Uterus (tissue), 4 donors: ENCODE measurements around the gene LRRC57. TPM values are rescaled to one million over a fixed set of nuclear protein-coding genes. Genes with fewer than 3 reads are reported as not detected.

ENCODE experiments used
- DNase-seq, 2 donors: peaks; one replicate each; pipeline ENCODE4 v3.0.0-alpha.2; 2019 to 2020
- H3K27ac ChIP-seq, 2 donors: fragments of 200-600 bp; sonication (generic); 1 replicate in 1 of 2; 2 replicates in 1 of 2; pipeline ENCODE4 v1.5.1; 2016 to 2018
- H3K27me3 ChIP-seq, 2 donors: fragments of 200-600 bp; sonication (generic); one replicate each; pipeline ENCODE4 v1.5.1; 2018 to 2019; ENCODE audit warnings: control low read depth in 1 of 2
- H3K36me3 ChIP-seq, 2 donors: fragments of 200-600 bp; sonication (generic); one replicate each; pipeline ENCODE4 v1.5.1; 2019; ENCODE audit warnings: control low read depth in 1 of 2
- H3K4me1 ChIP-seq, 2 donors: fragments of 200-600 bp; sonication (generic); one replicate each; pipeline ENCODE4 v1.5.1; 2018 to 2019; ENCODE audit warnings: control low read depth in 1 of 2
- H3K4me3 ChIP-seq, 2 donors: fragments of 200-600 bp; sonication (generic); 1 replicate in 1 of 2; 2 replicates in 1 of 2; pipeline ENCODE4 v1.5.1; 2018 to 2019; ENCODE audit warnings: mild to moderate bottlenecking in 1 of 2
- H3K9me3 ChIP-seq, 2 donors: fragments of 200-600 bp; sonication (generic); one replicate each; pipeline ENCODE4 v1.5.1; 2019; ENCODE audit warnings: control low read depth in 1 of 2
- CTCF ChIP-seq, 4 experiments: fragments of 200-600 bp in 2 of 4; fragments of 450-650 bp in 2 of 4; sonication (generic) in 2 of 4; IDR thresholded peaks; one replicate each; pipeline ENCODE4 v1.5.1; 2016 to 2019; ENCODE audit warnings: antibody characterized with exemption in 4 of 4, mild to moderate bottlenecking in 2 of 4, moderate library complexity in 1 of 4
- POLR2A ChIP-seq, 2 donors: fragments of 450-650 bp; IDR thresholded peaks; one replicate each; pipeline ENCODE4 v1.6.1; 2016; ENCODE audit warnings: antibody characterized with exemption in 2 of 2, mild to moderate bottlenecking in 1 of 2, moderate library complexity in 1 of 2
- intact Hi-C: fragments of 100-400 bp; cut with DNase I; formaldehyde crosslinking; loops from one replicate; pipeline ENCODE4 v1.15.1; 2023; ENCODE audit warnings: low total_unique reads
- total RNA-seq, 4 donors: library from RNA; depleted of rRNA in 3 of 4; stranded (reverse); fragments of >200 nt in 3 of 4; gene quantifications; one replicate each; pipeline versions ENCODE4 v1.1.0 to v1.2.4, GENCODE V29; 2014 to 2023
- donor health status: DM: yes; HTN: yes; CAD: no.

LRRC57 gene
- total RNA-seq, 4 donors from 2014 or later: 8.7 to 27.1 (median 21.9) TPM

GRCh38 chr15:42549032-42549491 is 469 bp upstream of the LRRC57 start:
- H3K4me3 ChIP-seq: peak overlapping the region; percentile 71 to 77
- peak overlapping the region; percentile 91 to 92 for H3K27ac ChIP-seq
- H3K4me1 ChIP-seq: peaks cover 0 to 7% of the 10 kb centered on the region in 2 donors
- DNase-seq: peak; percentile 25
- no peak for TF ChIP-seq CTCF (IDR thresholded peaks at IDR 0.05)
- TF ChIP-seq POLR2A (IDR thresholded peaks at IDR 0.05): no peak
- intact Hi-C loops: no loop called here
- H3K27me3 ChIP-seq: no peaks in the 10 kb centered on the region
- no peaks in the 10 kb centered on the region for H3K9me3 ChIP-seq
- no peaks in the 10 kb centered on the region for H3K36me3 ChIP-seq

GRCh38 chr15:42547918-42548248 is 710 bp downstream of the LRRC57 start:
- Histone ChIP-seq H3K27me3 (no peaks in the 10 kb centered on the region), H3K4me1 (peaks cover 0 to 7% of the 10 kb centered on the region in 2 donors), H3K4me3 (peak overlapping the region; percentile 71 to 77), H3K9me3 (no peaks in the 10 kb centered on the region), H3K27ac (peak overlapping the region; percentile 91 to 92), H3K36me3 (no peaks in the 10 kb centered on the region)
- intact Hi-C loops: no loop called here
- no peak for TF ChIP-seq CTCF (IDR thresholded peaks at IDR 0.05)
- DNase-seq: no peak

- DNase-seq: no peak
- Histone ChIP-seq H3K36me3 (no peaks in the 10 kb centered on the region), H3K4me1 (peaks cover 0 to 7% of the 10 kb centered on the region in 2 donors), H3K27ac (no peak overlapping the region), H3K4me3 (no peak overlapping the region), H3K9me3 (no peaks in the 10 kb centered on the region), H3K27me3 (no peaks in the 10 kb centered on the region)
- intact Hi-C loops: no loop called here
- TF ChIP-seq POLR2A (IDR thresholded peaks at IDR 0.05) (no peak), CTCF (IDR thresholded peaks at IDR 0.05) (no peak)
These were observed 3.6 kb downstream of the LRRC57 start for GRCh38 chr15:42544853-42545629.

- H3K36me3 ChIP-seq: peaks cover 0 to 2% of the 10 kb centered on the region in 2 donors
- no peaks in the 10 kb centered on the region for H3K4me1 ChIP-seq
- no peaks in the 10 kb centered on the region for H3K9me3 ChIP-seq
- H3K4me3 ChIP-seq: no peak overlapping the region
- intact Hi-C loops: no loop called here
- H3K27me3 ChIP-seq: no peaks in the 10 kb centered on the region
- TF ChIP-seq CTCF (IDR thresholded peaks at IDR 0.05) (no peak), POLR2A (IDR thresholded peaks at IDR 0.05) (no peak)
- no peak overlapping the region for H3K27ac ChIP-seq
- DNase-seq: no peak
These were observed 15.3 kb downstream of the LRRC57 start for GRCh38 chr15:42533246-42533645.

- Histone ChIP-seq H3K27me3 (no peaks in the 10 kb centered on the region), H3K36me3 (peaks cover 0 to 2% of the 10 kb centered on the region in 2 donors), H3K4me1 (no peaks in the 10 kb centered on the region), H3K4me3 (no peak overlapping the region), H3K27ac (no peak overlapping the region), H3K9me3 (no peaks in the 10 kb centered on the region)
- no peak for TF ChIP-seq CTCF (IDR thresholded peaks at IDR 0.05)
- TF ChIP-seq POLR2A (IDR thresholded peaks at IDR 0.05): no peak
- DNase-seq: no peak
- intact Hi-C loops: no loop called here
These were observed 19.6 kb downstream of the LRRC57 start for GRCh38 chr15:42528970-42529369.
